CMK (cell line): ENCODE results near the gene PCGF1.

Experiments used
- DNase-seq: peaks from one replicate; pipeline ENCODE4 v3.0.0-alpha.2; 2010; ENCODE audit warnings: low read depth

PCGF1 gene

GRCh38 chr2:74536166-74536950 is 28.9 kb upstream of the PCGF1 start:
- DNase-seq = no peak

DNA sequence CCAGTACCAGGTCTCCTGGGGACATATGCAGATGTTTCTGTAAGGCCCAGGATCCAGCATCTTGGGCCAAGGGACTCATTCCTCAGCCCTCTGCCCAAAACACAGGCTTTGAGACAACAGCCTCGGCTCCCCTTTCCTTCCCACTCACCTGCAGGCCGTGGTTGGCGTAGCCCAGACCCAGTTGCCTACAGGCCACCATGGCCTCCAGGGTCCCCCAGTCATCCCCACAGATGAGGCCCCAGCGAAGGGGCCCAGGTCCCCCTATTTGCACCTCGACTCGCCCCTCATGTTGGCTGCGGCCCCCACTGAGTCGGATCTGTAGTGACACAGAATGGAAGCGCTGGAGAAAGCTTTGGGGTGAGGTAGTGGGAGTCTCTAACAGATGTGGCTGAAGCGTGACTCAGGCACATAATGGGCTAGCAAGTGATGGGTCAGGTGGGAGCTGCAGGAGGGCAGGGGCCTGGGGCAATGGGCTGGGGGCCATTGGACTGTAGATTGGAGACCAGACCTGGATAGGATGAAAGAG is 28.0 kb upstream of the PCGF1 start:
- DNase-seq = no peak

GRCh38 chr2:74534411-74534810 is 26.9 kb upstream of the PCGF1 start:
- no peak for DNase-seq

DNA sequence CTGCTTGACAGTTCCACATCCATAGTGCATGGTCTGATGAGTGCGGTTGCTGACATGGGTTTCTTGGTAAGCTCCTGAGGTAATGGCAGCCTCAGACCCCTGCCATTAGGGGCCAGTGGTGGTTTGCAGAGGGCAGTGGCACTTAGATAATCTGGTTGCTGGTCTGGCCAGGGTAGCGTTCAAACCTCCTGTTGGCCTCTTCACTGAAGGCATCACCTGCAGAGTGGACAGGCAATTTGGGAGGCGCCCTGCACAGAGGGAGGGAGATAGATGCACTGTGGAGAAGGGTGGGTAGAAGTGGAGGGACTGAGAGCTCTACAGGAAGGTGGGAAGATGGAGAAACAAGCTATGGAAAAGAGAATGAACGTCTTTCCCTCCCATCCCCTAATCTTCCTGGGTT is 26.0 kb upstream of the PCGF1 start:
- no peak for DNase-seq

DNA sequence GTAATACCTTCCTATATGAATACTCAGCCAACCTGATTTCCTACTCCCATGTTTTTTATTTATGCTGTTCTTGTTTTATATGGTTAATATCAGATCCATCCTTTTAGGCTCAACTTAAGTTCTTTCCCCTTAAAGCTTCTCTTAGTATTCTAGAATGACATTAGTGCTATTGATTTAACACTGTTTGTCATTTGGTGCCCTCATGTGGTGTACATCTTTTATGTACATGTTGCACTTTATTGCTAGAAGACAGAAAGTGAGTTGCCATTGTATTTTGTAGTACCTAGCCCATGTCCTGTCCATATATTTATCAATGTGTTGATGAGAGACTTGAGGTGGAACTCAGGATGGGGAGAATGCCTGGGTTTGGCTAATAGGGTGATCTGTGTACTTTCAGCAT is 24.7 kb upstream of the PCGF1 start:
- no peak for DNase-seq

GRCh38 chr2:74531666-74532065 is 24.2 kb upstream of the PCGF1 start:
- DNase-seq = no peak

- peak; percentile 75 for DNase-seq
Observed at GRCh38 chr2:74530239-74531187, 23.0 kb upstream of the PCGF1 start.

- DNase-seq = peak; percentile 92
Observed at GRCh38 chr2:74529357-74530238, 22.1 kb upstream of the PCGF1 start, which contains the start of the genes AUP1 and HTRA2. AUP1 (minus strand) TSS chr2:74529706; CDS start chr2:74529629, 77 bp downstream. HTRA2 (plus strand) TSS chr2:74529933; CDS start chr2:74530007, 74 bp downstream.

- DNase-seq = no peak
Observed at GRCh38 chr2:74528600-74529356, 21.3 kb upstream of the PCGF1 start.

GRCh38 chr2:74527741-74528140 is 20.2 kb upstream of the PCGF1 start:
- DNase-seq = no peak

DNA sequence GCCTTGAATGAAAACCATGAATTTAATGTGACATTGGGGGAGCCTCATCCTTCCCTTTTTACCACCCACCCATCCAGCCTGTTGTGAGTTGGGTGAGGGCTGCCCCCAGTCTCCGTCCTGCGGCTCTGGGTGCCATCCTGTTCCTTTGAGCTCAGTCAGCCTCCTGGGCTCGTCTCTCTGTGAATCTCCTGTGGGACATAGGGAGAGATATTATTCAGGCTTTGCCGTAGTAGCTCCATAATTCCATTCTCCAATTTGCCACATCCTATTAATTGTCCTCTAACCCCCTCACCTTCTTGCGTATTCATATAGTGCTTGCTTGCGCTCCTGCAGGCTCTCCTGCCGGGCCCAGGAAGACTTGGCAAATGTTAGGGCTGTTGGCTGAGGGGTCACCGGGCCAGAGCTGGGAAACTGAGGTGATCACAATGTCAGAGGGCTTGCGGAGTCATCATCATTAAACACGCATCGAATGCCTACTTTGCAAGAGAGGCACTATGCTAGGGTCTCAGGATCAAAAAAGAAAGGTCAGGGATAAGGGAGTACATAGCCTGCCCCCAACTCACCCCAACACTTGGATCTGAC is 19.2 kb upstream of the PCGF1 start:
- DNase-seq = no peak

GRCh38 chr2:74525717-74526648 is 18.5 kb upstream of the PCGF1 start, which contains the start of gene DQX1:
DQX1 (minus strand) TSS chr2:74526231; CDS start chr2:74525729, 502 bp downstream.
- DNase-seq = no peak

DNA sequence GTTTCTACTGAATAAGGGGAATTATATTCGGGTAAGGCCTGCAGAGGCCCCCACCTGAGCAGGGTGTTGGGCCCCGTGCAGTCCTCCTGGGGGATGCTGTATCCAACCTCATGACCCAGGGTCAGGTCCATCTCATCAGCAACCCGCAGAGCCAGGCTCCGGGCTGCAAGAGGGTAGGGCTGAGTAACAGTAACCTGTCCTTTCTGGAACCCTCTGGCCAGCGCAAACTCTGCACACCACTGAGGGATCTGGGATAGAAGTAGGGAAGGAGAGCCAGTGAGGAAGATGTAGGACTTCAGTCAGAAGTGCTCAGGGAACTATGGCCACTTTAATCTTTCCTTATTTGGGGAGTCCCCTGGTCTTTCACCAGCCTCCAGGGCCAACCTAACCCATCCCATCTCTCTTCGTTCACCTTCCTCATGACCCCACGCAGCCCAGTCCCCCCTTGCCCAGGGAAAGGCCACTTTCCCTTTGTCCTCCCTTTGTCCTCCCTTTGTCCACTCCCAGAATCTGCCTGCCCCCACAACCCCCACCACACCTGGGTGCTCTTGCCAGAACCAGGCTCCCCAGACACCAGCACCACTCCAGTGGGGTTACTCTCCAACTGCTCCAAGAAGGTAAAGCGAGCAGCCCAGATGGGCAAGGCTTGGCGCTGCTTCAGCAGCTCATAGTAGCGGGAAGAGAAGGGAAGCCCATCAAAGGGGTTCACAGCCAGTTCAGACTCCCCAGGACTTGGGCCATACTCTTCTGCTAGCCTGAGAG is 17.6 kb upstream of the PCGF1 start:
- DNase-seq = no peak

DNA sequence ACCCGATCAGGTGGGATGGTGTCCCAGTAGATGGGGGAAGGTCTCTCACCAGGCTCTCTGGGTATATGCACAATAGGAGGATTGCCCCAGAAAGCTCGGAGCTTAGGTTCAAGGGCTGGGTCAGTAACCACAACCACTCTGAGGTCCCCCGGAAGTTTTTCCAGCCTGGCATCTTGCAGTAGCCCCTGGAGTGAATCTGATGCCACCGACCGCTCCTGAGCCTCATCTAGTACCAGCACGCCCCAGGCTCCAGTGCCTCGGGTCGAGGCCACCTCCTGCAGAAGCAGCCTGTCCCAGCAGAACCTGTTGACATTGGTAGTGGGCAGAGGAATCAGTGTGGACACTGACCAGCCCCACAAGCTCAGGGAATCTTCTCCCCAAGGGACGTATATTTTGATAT is 16.5 kb upstream of the PCGF1 start:
- no peak for DNase-seq

- no peak for DNase-seq
Observed at GRCh38 chr2:74522516-74522915, 15.0 kb upstream of the PCGF1 start.

DNA sequence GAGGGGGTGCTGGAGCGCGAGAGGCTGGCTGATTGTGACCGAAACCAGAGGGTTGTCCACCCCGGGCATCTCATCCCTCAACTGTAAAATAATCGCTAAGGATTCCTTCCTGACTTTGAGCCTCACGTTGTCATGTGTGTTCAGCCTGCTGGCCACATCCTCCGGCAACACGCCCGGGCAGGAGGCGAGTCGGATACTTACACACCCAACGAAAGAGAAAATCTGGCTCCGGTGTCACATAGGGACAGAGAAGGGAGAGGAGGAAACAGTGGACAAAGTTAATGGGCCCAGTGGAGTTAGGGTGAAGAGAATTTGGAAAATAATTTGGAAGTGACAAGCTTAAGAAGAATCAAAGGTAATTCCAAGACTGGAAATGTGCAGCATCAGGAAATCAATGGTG is 9.2 kb upstream of the PCGF1 start:
- DNase-seq = no peak

DNA sequence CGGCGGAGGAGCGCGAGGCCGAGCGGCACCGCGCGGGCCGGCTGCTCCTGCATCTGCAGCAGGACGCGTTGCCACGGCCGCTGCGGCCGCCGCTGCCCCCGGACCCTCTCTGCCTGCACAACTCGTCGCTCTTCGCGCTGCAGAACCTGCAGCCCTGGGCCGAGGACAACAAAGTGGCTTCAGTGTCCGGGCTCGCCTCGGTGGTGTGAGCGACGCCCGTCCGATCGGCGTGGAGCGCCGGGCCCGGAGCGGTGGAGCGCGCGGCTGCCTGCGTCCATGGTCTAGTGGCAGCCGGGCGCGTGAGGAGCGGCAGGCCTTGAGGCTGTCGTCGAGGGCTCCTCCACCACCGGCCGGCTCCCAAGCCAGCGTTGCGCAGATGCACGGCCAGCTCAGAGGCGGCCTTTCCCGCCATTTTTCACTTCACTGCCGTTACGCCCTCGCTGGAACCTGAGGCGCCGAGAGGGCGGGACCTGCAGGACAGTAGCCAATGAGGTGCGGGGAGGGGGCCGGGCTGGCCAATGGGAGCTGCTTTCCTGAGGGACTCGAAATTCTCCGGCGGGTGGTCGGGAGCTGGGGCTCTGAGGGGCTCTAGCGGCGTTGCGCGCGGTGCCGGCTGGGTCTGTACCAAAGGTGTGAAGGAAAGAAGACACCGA is 8.6 kb upstream of the PCGF1 start:
- no peak for DNase-seq
